Measurements from ENCODE around the gene TTN.
"Not testable (repeated sequence)": the region's sequence is repeated elsewhere in the genome, so short reads cannot be mapped to it uniquely, and the experiment has no call there.

TTN gene

GRCh38 chr2:178536037-178536436, 271.2 kb downstream of the TTN start:
- FAIRE-seq, result no peak
- no peak for TF ChIP-seq POLR2A (IDR thresholded peaks at IDR 0.05; ENCODE audit: low read depth, low read length)
- no peak for DNase-seq (ENCODE audit: insufficient read length, low spot score)

DNA sequence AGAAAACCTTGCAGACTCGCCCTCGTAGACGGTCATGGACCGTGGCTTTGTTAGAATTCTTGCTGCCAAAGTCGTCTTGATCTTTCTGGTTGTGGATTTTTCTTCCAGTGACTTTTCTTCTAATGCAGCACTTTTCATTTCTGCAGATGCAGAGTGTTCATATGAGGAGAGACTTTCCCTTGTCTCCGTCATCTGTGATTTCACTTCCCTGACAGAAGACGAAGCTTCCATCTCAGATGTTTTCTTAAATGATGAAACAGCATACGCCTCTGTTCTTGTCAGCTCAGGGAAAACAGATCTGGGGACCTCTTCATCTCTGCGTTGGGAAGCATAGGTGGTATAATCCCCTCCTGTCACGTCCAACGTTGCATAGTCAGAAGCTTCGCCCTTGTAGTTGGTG, 276.1 kb downstream of the TTN start:
- TF ChIP-seq POLR2A (IDR thresholded peaks at IDR 0.05; ENCODE audit: low read depth, low read length), result no peak
- DNase-seq (ENCODE audit: insufficient read length, low spot score), result no peak
- FAIRE-seq, result no peak

GRCh38 chr2:178530625-178531142, 276.5 kb downstream of the TTN start:
- TF ChIP-seq POLR2A (IDR thresholded peaks at IDR 0.05; ENCODE audit: low read depth, low read length), result no peak
- FAIRE-seq (no peak), DNase-seq (ENCODE audit: insufficient read length, low spot score) (no peak)

- no peak for TF ChIP-seq POLR2A (IDR thresholded peaks at IDR 0.05; ENCODE audit: low read depth, low read length)
- DNase-seq (ENCODE audit: insufficient read length, low spot score), result no peak
- FAIRE-seq, result no peak
These were observed 277.1 kb downstream of the TTN start for GRCh38 chr2:178530131-178530530.

DNA sequence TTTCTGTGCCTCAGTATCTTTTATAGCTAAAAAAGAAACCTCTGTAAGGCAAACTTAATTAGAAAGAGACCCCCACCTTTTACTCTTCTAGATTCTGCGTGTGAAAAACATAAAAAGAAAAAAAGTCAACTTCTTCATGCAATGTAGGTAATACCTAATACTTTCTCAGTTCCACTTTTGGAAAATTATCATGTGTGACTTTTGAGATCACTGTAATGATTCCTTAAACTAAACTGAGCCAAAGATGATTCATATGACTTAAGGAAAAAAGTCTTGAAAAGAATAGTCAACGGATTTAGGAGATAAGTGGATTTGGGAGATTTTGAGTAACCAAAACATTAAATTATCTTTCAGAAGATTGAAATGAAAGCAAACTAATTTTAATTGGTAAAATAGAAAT, 278.0 kb downstream of the TTN start:
- no peak for TF ChIP-seq POLR2A (IDR thresholded peaks at IDR 0.05; ENCODE audit: low read depth, low read length)
- FAIRE-seq (no peak), DNase-seq (ENCODE audit: insufficient read length, low spot score) (no peak)

- no peak for FAIRE-seq
- no peak for TF ChIP-seq POLR2A (IDR thresholded peaks at IDR 0.05; ENCODE audit: low read depth, low read length)
- DNase-seq (ENCODE audit: insufficient read length, low spot score), result no peak
These were observed 278.6 kb downstream of the TTN start for GRCh38 chr2:178528647-178529046.

DNA sequence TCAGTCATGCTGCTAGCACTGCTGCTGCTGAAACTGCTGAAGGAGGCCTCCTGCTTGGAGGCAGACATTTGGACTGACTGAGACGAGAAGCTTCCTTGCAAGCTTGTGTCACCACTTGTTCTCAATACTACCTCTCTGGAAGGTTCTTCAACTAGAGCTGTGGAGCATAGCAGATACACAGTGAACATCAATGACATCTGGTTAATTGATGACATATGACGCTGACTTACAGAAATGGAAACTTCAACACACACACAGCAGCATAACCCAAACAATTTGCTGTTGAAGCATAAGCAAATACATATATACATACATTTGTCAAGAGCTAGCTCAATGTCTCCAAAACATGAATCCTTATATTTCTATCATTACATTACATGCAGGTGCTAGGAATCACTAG, 279.6 kb downstream of the TTN start:
- no peak for FAIRE-seq
- DNase-seq (ENCODE audit: insufficient read length, low spot score), result no peak
- no peak for TF ChIP-seq POLR2A (IDR thresholded peaks at IDR 0.05; ENCODE audit: low read depth, low read length)

DNA sequence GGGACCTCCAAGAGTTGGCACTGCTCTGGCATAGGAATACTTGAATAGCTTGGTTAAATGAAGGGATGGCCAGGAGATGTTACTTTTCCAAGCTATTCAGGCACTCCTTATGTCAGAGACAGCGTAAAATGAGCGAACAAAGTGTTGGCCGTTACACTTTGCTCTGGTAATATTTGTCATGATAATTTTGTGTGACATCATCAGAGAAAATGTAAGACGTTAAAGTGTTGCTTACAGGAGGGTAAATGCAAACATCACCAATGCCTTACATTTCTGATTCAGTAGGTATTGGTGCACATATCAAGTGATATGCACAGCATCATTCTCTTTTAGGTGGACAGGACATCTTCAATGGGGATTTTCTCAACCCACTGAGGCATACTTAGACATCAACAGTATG, 281.0 kb downstream of the TTN start:
- no peak for TF ChIP-seq POLR2A (IDR thresholded peaks at IDR 0.05; ENCODE audit: low read depth, low read length)
- no peak for DNase-seq (ENCODE audit: insufficient read length, low spot score)

DNA sequence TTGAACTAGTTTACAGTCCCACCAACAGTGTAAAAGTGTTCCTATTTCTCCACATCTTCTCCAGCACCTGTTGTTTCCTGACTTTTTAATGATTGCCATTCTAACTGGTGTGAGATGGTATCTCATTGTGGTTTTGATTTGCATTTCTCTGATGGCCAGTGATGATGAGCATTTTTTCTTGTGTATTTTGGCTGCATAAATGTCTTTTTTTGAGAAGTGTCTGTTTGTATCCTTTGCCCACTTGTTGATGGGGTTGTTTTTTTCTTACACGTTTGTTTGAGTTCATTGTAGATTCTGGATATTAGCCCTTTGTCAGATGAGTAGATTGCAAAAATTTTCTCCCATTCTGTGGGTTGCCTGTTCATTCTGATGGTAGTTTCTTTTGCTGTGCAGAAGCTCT, 281.8 kb downstream of the TTN start:
- FAIRE-seq; DNase-seq (ENCODE audit: insufficient read length, low spot score): not testable (repeated sequence)

More for the DNA sequence above, 281.0 kb downstream of the TTN start:
- no peak for FAIRE-seq

GRCh38 chr2:178525010-178525409, 282.2 kb downstream of the TTN start:
- FAIRE-seq; DNase-seq (ENCODE audit: insufficient read length, low spot score): not testable (repeated sequence)

DNA sequence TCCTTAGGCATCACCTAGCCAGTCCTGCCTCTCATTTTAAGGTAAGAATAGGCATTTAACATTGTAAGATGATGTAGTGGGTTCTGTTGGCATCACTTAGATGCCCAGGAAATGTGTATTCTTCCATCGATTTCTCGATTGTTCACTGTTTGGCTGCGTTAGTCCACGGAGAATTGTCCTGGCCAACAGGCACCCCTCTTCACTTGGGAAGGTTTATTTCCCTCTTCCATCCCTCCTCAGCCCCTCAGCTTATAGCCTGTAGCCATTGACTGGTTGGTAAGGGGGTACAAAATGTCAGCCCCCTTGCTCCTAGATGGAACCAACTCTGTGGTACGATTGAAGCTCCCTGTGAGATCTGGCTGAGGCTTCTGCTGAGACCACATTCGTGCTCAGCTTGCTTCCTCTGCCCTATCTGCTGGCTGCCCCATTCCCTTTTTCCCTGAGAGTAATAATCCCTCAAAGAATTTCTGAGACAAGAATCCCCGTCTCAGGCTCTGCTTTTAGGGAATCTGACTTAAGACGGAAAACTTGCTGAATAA, 283.6 kb downstream of the TTN start:
- no peak for FAIRE-seq
- DNase-seq (ENCODE audit: insufficient read length, low spot score), result no peak
- no peak for TF ChIP-seq POLR2A (IDR thresholded peaks at IDR 0.05; ENCODE audit: low read depth, low read length)

DNA sequence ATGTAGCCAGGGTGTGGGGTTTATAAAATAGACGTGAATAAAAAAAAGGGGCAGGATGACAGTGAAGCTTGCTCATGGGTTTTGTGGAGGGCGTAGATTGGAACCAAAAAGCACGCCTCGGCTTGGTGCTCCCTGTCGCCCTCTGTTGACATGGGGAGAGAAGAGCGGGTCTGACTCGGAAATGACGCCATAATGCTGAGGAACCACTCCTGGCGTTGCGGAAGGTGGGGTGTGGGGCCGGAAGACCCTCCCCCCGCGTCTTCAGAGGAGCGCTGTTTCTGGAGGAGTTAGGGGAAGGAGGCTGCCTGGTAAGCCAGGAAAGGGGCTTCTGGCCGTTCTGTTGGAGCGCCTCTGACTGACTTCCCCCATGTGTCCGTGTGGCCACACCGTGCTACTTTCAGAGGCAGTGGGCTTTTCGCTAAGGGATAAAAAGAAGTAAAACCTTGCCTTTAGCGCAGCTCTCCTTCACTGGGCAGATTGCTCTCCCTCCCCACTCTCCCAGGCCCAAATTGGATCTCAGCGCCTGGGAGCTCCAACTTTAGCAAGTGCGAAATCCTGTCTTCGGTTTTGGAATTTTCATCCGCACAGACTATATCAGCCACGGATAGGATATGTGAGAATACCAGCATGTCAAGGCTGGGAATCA, 284.1 kb downstream of the TTN start:
- peak; percentile 84 for FAIRE-seq
- peak; percentile 84 for TF ChIP-seq POLR2A (IDR thresholded peaks at IDR 0.05; ENCODE audit: low read depth, low read length)
- peak; percentile 70 for DNase-seq (ENCODE audit: insufficient read length, low spot score)

DNA sequence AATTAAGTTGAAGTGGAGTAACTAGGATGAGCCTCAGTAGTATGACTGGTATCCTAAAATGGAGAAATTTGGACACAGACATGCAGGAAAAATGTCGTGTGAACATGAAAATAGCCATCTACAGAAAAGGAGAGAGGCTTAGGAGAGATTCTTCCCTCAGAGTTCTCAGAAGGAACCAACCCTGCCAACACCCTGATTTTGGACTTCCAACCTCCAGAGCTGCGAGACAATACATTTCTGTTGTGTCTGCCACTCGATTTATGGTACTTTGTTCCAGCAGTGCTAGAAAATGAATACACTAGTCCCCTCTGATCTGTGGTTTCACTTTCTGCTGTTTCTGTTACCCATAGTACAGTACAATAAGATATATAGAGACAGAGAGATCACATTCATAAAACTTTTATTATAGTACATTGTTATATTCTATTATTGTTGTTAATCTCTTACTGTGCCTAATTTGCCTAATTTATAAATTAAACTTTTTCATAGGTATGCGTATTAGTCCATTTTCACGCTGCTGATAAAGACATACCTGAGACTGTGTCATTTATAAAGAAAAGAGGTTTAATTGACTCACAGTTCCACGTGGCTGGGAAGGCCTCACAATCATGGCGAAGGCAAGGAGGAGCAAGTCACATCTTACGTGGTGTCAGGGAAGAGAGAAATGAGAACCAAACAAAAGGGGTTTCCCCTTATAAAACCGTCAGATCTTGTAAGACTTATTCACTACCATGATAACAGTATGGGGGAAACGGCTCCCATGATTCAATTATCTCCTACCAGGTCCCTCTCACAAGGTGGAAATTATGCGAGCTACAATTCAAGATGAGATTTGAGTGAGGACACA, 285.7 kb downstream of the TTN start:
- no peak for FAIRE-seq
- TF ChIP-seq POLR2A (IDR thresholded peaks at IDR 0.05; ENCODE audit: low read depth, low read length), result no peak
- DNase-seq (ENCODE audit: insufficient read length, low spot score), result no peak

DNA sequence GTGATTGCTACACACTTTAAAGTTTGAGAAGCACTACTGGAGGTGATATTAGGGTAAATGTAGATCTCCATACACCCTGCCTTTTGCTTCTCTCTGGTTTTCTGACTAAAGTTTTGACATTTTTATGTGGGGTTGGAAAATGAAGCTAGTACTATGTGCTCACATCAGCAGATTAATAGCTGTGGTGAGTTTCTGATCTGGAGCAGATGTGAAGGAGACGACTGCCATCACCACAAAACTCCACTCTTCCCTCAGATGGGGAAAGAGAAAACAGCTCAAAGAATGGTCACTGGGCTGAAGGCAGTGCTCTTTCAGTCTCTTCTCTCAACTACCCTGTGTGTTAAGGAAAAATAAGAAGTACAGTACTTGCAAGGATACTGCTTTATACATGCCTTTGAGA, 289.7 kb downstream of the TTN start:
- no peak for FAIRE-seq
- no peak for TF ChIP-seq POLR2A (IDR thresholded peaks at IDR 0.05; ENCODE audit: low read depth, low read length)
- no peak for DNase-seq (ENCODE audit: insufficient read length, low spot score)

DNA sequence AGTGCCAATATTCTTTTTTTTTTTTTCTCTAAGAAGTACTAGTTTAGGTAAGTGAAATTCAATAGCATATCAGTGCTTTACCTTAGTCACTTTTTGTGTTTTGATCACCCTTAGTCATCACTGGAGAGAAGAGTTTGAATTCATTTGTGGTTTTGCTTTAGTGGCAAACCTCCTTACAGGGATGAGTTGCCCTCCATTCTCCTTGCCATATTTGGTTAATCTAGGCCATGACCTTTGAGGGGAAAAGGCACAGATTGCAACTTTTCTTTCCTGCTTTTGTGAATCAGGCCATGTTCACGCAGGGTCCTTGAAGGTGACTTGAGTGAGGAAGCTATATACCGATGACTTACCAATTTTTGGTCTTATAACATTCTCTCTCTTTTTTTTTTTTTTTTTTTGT, 292.6 kb downstream of the TTN start:
- DNase-seq (ENCODE audit: insufficient read length, low spot score) (peak; percentile 37), FAIRE-seq (peak; percentile 98)

More for the DNA sequence above, 292.6 kb downstream of the TTN start:
- TF ChIP-seq POLR2A (IDR thresholded peaks at IDR 0.05; ENCODE audit: low read depth, low read length), result no peak
